Measurements from ENCODE around the gene GPR37L1.

DNA sequence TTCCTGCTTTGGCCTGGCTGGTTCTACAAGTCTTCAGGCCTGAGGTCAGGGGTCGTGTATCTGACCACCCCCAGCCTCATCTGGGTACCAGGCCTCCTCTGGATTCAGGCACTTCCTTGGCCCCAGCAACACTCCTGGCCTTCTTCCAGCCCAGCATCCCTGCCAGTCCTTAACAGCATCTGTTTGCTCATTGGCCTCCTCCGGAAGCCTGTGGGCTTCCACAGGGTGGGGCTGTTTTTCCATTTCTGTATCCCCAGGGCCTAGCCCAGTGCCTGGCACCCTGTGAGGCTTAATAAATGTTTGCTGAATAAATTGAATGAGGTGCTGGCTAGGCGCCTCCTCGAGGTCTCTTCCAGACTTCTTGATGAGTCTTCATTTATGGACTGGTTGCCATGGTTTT, 21.5 kb upstream of the GPR37L1 start:
- TF ChIP-seq, protein P1, sequence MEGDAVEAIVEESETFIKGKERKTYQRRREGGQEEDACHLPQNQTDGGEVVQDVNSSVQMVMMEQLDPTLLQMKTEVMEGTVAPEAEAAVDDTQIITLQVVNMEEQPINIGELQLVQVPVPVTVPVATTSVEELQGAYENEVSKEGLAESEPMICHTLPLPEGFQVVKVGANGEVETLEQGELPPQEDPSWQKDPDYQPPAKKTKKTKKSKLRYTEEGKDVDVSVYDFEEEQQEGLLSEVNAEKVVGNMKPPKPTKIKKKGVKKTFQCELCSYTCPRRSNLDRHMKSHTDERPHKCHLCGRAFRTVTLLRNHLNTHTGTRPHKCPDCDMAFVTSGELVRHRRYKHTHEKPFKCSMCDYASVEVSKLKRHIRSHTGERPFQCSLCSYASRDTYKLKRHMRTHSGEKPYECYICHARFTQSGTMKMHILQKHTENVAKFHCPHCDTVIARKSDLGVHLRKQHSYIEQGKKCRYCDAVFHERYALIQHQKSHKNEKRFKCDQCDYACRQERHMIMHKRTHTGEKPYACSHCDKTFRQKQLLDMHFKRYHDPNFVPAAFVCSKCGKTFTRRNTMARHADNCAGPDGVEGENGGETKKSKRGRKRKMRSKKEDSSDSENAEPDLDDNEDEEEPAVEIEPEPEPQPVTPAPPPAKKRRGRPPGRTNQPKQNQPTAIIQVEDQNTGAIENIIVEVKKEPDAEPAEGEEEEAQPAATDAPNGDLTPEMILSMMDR (IDR thresholded peaks at IDR 0.05; ENCODE audit: insufficient read depth, low read length): no peak
- no peak for TF ChIP-seq POLR2AphosphoS5 (IDR thresholded peaks at IDR 0.05; ENCODE audit: low read depth)
